Limb (tissue), 2 donors: ENCODE data around the gene RHOT1.
"Not testable (repeated sequence)": the region's sequence is repeated elsewhere in the genome, so short reads cannot be mapped to it uniquely, and the experiment has no call there.

Experiments used
- DNase-seq, 2 donors: peaks; one replicate each; pipeline ENCODE4 v3.0.0-alpha.2; 2016; ENCODE audit errors: extremely low spot score in 2 of 2

The RHOT1 gene

DNA sequence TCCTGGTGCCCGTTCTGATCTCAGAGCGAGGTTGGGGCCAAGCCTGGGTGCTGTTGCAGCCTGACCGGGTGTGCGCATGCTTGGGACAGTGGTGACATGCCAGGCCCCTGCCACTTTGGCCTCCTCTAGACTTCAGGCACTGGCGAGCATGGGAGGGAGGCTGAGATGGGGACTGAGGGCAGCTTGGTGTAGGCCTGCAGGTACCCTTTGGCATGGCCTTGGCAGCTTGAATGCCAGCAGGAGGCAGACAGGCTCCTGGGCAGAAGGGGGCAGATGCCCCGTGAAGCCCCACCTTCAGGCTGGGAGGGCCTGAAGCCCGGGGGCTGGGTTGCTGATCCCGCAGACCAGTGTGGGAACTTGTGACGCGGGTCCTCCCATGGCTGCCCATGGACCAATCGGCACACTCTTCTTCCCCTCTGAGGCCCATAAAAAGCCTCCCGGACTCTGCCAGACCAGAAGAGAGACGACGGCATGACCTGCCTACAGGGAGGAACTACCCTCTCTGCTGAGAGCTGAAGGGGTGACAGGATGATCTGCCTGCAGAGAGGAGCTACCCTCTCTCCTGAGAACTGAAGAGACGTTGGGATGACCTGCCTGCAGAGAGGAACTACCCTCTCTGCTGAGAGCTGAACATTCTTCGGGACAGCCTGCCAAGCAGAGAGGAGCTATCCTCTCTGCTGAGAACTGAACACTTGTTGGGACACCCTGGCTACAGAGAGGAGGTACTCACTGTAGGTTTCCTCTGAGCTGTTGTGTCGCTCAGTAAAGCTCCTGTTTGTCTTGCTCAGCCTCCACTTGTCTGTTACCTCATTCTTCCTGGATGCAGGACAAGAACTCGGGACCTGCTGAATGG lies 17.5 kb downstream of the RHOT1 start:
- no peak for DNase-seq

DNA sequence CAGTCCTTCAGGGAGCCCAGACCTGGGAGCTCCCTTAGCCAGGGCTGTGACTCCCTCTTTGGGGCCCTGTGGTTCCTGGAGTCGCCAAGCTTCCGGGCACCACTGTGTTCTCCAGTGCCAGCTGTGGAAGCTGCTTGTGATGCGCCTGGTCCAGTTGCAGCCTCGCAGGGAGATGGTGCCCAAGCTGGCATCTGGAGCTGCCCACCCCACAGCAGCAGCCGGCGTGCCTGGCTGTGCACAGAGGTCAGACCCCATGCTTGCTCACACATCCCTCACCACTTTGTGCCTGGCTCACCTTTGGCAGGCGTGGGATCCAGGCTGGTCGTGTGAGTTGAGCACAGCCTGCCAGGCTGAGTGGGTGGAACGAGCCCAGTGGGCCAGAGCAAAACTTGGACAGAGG lies 18.2 kb downstream of the RHOT1 start:
- DNase-seq, result no peak

DNA sequence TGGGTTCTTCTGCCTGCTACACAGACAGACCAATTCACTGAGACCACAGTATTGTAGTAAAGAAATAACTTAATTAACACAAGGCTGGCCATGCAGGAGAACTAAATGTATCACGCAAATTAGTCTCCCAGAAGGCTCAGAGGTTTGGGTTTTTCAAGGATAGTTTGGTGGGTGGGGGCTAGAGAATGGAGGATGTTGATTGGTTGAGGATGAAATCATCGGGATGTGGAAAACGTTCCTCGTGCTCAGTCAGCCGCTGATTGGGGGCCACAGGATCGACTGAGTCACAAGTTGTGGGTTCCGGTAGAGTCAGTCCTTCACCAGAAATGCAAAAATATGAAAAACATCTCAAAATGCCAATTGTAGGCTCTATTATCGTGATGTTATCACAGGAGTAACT lies 18.7 kb downstream of the RHOT1 start:
- no peak for DNase-seq

DNA sequence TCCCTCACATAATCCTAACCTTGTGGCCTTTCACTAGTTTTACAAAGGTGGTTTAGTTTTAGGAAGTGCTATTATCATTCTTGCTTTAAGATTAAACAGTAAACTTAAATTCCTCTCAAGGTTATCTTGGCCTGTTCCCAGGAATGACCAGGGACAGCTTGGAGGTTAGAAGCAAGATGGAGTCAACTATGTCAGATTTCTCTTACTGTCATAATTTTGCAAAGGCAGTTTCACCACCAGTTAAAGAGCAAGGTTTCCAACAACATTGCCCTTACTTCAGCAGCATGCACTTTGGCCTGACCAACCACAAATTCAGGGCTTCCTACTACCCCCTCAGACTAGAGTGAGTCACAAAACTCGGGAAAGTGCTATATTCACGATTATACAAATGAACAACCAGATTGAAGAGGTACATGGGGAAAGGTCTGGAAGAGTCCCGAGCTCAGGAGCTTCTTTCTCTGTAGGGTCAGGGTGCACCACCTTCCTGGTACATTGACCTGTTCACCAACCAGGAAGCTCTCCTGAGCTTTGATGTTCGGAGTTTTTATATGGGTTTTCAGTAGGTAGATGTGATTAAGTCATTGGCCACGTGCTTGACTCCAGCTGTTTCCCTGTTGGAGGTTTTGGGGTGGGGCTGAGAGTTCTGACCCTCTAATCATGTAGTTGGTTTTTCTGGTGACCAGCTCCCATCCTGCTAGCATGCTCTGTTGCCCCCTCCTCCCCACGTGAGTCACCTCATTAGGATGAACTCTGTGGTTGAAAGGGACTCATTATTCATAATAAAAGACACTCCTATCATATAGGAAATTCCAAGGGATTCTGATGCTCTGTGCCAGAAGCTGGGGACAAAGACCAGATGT lies 19.4 kb downstream of the RHOT1 start:
- no peak for DNase-seq

DNA sequence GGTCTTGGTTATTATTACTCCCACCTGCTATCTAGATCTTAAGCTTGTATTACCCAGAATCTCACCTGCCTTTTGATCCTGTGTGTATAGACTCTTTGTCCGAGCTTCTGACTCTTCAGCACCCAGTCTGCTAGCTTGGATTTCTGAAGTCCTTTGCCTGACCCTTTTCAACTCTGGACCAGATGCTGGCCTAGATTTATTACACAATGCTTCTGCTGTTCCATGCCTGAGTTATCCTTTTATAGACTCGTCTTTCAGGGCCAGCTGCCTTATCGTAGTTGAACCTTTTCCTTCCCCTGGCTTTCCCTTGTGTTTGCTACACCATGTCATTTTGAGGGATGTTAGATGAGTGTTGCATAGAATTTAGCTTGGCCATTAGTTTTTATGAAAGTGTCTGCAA lies 32.6 kb downstream of the RHOT1 start:
- no peak for DNase-seq

DNA sequence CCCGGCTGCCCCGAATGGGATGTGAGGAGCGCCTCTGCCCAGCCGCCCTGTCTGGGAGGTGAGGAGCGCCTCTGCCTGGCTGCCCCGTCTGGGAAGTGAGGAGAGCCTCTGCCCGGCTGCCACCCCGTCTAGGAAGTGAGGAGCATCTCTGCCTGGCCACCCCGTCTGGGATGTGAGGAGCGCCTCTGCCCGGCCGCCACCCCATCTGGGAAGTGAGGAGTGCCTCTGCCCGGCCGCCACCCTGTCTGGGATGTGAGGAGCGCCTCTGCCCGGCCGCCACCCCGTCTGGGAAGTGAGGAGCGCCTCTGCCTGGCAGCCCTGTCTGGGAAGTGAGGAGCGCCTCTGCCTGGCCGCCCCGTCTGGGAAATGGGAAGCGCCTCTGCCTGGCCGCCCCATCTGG lies 36.4 kb downstream of the RHOT1 start:
- DNase-seq, result not testable (repeated sequence)

DNA sequence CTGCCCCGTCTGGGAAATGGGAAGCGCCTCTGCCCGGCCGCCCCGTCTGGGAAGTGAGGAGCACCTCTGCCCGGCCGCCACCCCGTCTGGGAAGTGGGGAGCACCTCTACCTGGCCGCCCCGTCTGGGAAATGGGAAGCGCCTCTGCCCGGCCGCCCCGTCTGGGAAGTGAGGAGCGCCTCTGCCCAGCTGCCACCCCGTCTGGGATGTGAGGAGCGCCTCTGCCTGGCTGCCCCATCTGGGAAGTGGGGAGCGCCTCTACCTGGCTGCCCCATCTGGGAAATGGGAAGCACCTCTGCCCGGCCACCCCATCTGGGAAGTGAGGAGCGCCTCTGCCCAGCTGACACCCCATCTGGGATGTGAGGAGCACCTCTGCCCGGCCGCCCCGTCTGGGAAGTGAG lies 36.8 kb downstream of the RHOT1 start:
- not testable (repeated sequence) for DNase-seq

DNA sequence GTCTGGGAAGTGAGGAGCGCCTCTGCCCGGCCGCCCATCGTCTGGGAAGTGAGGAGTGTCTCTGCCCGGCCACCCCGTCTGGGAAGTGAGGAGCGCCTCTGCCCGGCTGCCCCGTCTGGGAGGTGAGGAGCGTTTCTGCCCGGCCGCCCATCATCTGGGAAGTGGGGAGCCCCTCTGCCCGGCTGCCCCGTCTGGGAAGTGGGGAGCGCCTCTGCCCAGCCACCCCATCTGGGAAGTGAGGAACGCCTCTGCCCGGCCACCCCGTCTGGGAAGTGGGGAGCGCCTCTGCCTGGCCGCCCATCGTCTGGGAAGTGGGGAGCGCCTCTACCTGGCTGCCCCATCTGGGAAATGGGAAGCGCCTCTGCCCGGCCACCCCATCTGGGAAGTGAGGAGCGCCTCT lies 37.2 kb downstream of the RHOT1 start:
- not testable (repeated sequence) for DNase-seq

DNA sequence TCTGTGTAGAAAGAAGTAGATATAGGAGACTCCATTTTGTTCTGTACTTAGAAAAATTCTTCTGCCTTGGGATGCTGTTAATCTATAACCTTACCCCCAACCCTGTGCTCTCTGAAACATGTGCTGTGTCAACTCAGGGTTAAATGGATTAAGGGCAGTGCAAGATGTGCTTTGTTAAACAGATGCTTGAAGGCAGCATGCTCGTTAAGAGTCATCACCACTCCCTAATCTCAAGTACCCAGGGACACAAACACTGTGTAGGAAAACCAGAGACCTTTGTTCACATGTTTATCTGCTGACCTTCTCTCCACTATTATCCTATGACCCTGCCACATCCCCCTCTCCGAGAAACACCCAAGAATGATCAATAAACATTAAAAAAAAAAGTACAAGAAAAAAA lies 38.0 kb downstream of the RHOT1 start:
- not testable (repeated sequence) for DNase-seq

DNA sequence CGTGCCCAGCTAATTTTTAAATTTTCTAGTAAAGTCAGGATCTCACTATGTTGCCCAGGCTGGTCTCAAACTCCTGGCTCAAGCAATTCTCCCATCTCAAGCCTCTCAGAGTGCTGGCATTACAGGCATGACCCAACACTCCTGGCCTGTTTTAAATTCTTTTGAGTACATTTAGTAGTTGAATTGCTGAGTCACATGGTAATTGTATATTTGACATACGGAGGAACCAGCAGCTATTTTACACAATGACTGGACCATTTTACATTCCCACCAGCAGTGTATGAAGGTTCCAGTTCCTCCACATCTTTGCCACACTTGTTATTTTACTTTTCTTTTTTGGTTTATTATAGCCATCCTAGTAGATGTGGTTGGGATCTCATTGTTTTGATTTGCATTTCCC lies 43.6 kb downstream of the RHOT1 start:
- DNase-seq, result no peak

DNA sequence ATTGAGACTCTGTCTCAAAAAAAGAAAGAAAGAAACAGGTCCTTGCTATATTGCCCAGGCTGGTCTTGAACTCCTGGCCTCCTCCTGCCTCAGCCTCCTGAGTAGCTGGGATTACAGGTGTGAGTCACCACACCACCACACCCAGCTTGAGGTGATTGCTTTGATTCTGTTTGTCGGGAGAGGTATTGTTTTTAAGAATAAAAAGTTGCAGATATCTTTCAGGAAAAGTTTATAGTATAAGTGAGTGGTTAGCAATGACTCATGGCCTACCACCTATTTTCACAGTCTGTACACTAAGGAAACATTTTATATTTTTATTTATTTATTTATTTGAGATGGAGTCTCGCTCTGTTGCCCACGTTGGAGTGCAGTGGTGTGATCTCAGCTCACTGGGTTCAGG lies 45.0 kb downstream of the RHOT1 start:
- DNase-seq, result no peak

DNA sequence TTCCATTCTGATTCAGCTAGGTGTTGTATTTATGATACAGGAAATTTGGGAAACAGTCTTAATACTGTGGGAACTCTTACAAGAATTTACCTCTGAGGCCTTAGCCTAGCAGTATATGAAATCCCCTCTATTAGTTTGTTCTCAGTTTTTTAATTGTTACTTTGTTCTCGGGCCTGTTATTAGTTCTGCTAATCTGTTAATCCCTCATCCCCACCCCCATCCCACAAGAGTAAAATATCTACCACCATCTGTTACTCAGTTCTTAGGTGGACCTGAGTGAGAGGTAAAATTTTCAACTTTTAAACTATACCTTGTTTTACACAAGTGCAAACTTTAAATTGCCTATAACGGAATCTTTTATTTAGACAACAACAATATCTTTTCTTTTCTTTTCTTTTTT lies 47.0 kb downstream of the RHOT1 start:
- DNase-seq, result no peak

DNA sequence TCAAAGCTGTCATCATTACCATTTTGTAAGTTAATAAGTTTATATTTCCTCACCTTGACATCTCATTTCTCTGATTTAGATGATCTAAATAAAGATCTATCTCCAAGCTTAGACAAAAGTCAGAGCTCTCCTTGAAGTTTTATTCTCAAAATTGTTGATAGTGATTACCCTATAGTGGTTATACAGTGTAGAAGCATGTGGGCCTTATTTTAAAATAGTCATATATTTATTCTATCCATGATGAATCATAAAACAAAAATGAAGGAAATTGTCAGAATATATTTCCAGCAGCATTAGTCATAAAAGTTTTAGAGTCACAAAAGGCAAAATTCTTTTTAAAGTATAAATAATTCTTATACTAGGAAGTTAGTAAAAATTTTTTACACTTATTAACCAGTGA lies 49.0 kb downstream of the RHOT1 start:
- no peak for DNase-seq

DNA sequence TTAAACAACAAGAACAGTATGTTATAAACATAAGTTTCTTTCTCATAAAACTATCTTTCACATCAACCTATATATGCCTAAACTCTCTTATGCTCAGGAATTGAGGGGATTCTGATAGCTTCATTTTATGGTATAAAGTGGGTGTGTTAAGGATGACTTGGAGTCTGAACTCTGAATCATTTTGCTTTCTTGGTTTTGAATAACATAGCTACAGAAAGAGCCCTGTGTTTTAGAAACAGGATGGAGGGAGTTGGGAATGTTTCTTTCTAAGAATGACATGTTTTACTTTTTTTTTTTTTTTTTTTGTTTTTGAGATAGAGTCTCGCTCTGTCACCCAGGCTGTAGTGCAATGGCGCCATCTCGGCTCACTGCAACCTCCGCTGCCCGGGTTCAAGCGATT lies 50.1 kb downstream of the RHOT1 start:
- no peak for DNase-seq

DNA sequence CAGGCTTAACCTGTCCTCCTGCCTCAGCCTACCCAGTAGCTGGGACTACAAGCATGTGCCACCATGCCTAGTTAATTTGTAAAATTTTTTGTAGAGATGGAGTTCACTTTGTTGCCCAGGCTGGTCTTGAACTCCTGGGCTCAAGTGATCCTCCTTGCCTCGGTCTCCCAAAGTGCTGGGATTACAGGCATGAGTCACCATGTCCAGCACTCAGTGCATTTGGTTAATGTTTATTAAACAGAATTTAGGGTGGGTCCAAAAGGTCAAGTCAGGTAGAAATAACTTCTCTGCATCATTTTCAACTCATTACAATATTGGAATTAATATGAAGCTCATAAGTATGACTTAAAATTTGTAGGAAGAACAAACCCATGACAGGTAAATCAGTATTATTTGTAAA lies 55.7 kb downstream of the RHOT1 start:
- no peak for DNase-seq

DNA sequence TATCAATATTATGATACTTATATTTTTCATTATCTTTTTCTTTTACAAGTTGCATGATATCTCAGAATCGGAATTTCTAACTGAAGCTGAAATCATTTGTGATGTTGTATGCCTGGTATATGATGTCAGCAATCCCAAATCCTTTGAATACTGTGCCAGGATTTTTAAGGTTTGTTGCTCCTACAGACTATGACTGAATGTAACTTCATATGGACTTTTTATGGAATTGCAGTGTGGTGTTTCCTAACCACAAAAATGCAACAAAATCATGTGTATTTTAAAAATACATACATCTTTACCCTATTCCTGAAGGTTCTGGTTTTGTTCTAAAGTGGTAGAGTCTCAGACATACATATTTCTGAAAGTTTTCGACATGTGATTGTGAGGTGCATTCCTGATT lies 64.6 kb downstream of the RHOT1 start:
- no peak for DNase-seq

DNA sequence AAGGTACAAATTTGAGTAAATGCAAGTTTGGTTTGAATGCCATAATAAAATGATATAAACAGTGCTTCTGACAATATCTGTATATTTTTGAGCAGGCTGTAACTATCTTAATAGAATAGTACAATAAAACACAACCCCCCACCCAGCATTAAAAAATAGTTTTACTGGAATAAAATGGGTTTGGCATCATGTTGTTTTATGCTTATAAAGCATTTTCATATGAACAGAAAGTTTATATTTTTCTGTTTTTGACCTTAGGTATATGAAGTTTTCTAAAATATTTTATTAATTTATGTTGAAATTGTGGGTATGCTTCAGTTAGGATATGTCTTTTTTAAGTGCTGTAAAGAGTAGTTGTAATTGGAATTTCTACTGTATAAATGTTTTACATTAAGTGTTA lies 66.1 kb downstream of the RHOT1 start:
- DNase-seq, result no peak

DNA sequence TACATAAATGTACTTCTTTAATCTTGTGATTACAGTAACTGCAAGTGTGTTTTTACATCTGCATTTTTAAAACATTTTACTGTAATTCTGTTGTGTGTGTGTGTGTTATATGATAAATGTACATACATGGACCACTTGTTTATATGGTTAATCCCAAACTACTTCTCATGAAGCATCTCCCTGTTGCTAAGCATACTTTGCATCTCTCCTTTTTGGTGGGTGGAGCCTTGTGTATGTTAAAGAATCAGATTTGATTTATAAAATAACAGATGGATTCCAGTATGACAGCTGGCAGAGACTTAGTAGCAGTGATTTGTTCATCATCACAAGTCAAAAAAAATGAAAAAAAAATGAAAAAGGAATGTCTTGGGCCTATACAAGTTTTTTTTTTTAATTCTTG lies 67.3 kb downstream of the RHOT1 start:
- DNase-seq, result no peak

DNA sequence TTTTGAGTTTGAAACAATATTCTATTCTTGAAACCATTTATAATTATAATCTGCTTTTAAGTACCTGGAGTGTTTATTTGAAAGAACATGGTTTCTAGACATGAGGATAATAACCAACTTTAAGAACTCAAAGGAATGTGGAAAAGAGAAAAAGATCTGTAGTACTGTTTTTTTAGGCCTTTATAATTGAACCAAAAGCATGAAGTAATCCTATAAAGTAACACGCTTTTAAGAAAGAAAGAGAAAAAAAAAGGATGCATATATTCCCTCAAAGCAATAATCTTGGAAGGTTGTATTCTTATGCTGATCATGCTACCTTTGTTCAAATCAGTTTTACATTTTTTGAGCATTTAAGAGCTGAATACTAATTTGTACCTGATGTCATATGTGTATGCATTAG lies 69.4 kb downstream of the RHOT1 start:
- no peak for DNase-seq

DNA sequence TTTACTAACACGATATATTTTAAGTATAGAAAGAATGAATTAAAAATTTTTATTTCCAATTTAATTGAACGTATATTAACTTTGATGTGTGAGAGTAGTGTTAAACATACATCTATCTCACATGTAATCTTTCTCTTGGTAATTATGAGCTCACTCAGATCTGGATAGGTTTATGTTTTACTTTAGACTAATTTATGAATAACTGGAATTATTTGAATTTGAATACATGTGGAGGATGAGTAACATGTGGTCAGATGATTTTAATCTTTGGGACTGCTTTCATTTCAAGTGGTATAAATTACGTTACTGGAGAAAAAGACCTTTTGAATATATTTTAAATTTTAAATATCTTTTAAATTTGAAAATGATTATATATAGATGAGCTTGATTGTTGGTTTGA lies 73.4 kb downstream of the RHOT1 start:
- no peak for DNase-seq

DNA sequence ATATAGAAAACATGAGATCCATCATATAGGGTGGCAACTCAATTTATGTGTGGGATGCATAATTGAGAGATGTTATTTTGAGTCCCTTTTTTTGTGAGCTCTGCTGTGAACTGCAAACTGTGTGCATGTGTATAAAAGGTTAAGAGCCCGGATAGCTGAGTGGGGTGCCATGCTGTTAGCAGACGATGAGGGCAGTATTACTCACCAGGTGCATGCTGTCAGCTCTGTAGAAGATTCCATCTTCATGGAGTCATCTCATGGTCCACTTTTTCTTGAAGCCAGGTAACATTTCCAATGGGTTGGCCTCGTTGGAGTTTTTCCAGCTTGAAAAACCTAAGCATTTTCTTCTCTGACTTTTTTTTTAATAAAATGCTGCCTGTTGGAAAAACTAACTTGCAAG lies 80.3 kb downstream of the RHOT1 start:
- no peak for DNase-seq

DNA sequence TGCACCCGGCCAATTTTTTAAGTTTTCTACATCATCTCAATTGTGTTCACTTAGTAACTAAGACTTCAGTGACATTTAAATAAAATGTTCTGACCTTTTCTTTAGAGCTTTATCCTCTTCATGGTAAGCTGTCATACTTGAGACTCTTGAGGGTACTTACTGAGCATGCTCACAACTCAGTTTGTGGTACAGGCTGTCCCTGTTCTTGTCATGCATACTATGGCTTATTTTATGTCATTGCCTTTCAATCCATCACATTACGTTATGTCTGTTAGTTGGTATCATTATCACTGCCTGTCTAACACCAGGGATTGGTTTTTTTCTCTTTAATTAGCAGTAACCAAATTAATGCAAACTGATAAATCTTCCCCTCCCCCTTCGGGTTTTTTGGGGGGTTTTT lies 81.4 kb downstream of the RHOT1 start:
- DNase-seq, result no peak

DNA sequence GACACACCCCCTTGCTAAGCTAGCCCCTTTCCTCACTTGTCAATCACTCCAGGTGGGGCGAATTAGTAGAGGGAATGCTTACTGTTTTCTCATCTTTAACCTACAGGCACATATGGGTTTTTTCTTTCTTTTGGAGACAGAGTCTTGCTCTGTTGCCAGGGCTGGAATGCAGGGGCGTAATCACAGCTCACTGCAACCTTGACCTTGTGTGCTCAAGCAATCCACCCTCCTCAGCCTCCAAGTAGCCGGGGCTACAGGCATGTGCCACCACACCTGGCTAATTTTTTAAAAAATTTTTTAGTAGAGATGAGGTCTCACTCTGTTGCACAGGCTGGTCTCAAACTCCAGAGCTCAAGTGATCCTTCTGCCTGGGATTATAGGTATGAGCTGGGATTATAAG lies 84.6 kb downstream of the RHOT1 start:
- no peak for DNase-seq
